Skeletal muscle tissue (tissue), 4 donors: Measurements from ENCODE around the gene SRR. TPM values are rescaled to one million over a fixed set of nuclear protein-coding genes. Genes with fewer than 3 reads are reported as not detected.
"Not testable (repeated sequence)": the region's sequence is repeated elsewhere in the genome, so short reads cannot be mapped to it uniquely, and the experiment has no call there.

ENCODE experiments used
- H3K27ac ChIP-seq: one replicate; pipeline ENCODE4 v1.7.0; 2013; ENCODE audit warnings: mild to moderate bottlenecking, low read depth, low read length, inconsistent platforms
- H3K27me3 ChIP-seq, 3 donors: one replicate each; pipeline ENCODE4 v1.7.0; 2013; ENCODE audit warnings: low read length in 3 of 3; ENCODE audit not compliant: control insufficient read depth in 3 of 3, insufficient read depth in 3 of 3
- H3K36me3 ChIP-seq, 3 donors: one replicate each; pipeline ENCODE4 v1.7.0; 2013; ENCODE audit warnings: low read length in 3 of 3; ENCODE audit not compliant: control insufficient read depth in 3 of 3, insufficient read depth in 3 of 3
- H3K4me1 ChIP-seq, 3 donors: one replicate each; pipeline ENCODE4 v1.7.0; 2013; ENCODE audit warnings: low read length in 3 of 3, mild to moderate bottlenecking in 3 of 3; ENCODE audit not compliant: control insufficient read depth in 3 of 3, insufficient read depth in 3 of 3
- H3K4me3 ChIP-seq, 3 donors: one replicate each; pipeline ENCODE4 v1.7.0; 2013; ENCODE audit warnings: low read length in 3 of 3
- H3K9ac ChIP-seq, 3 donors: one replicate each; pipeline ENCODE4 v1.7.0; 2013; ENCODE audit warnings: low read length in 3 of 3, mild to moderate bottlenecking in 3 of 3, moderate library complexity in 2 of 3, low read depth in 1 of 3
- H3K9me3 ChIP-seq, 3 donors: one replicate each; pipeline ENCODE4 v1.7.0; 2013; ENCODE audit warnings: low read length in 3 of 3; ENCODE audit not compliant: control insufficient read depth in 3 of 3
- total RNA-seq: library from RNA; depleted of rRNA; stranded (reverse); fragments of >200 nt; gene quantifications from one replicate; pipeline ENCODE4 v1.2.3, GENCODE V29; 2014
- donor health status: Osteomylitis.

Gene SRR
- total RNA-seq, result 17.2 TPM

GRCh38 chr17:2303204-2304188, at the start of gene SRR, which contains the start of gene SMG6:
TSS of gene SRR (plus strand) at chr17:2303950. CDS start at chr17:2315561, 11,611 bp downstream.
TSS of gene SMG6 (minus strand) at chr17:2303785. CDS start at chr17:2303720, 65 bp downstream.
- peaks cover 12 to 21% (median 13%) of the 10 kb centered on the region in 3 donors for H3K36me3 ChIP-seq
- H3K27ac ChIP-seq, result peak within 1 kb of the TSS; percentile 83
- H3K4me3 ChIP-seq, result peak within 1 kb of the TSS; percentile 91 to 93 (median 93)
- peaks cover 9 to 17% (median 11%) of the 10 kb centered on the region in 3 donors for H3K4me1 ChIP-seq
- H3K9ac ChIP-seq, result peak within 1 kb of the TSS; percentile 88 to 93 (median 90)
- no peaks in the 10 kb centered on the region for H3K9me3 ChIP-seq
- no peaks in the 10 kb centered on the region for H3K27me3 ChIP-seq

GRCh38 chr17:2258830-2259229, 44.9 kb upstream of the SRR start:
- not testable (repeated sequence) for H3K27me3 ChIP-seq, H3K36me3 ChIP-seq, H3K9me3 ChIP-seq, H3K4me3 ChIP-seq, H3K27ac ChIP-seq, H3K9ac ChIP-seq
- peaks cover 0 to 13% (median 3%) of the 10 kb centered on the region in 3 donors for H3K4me1 ChIP-seq

DNA sequence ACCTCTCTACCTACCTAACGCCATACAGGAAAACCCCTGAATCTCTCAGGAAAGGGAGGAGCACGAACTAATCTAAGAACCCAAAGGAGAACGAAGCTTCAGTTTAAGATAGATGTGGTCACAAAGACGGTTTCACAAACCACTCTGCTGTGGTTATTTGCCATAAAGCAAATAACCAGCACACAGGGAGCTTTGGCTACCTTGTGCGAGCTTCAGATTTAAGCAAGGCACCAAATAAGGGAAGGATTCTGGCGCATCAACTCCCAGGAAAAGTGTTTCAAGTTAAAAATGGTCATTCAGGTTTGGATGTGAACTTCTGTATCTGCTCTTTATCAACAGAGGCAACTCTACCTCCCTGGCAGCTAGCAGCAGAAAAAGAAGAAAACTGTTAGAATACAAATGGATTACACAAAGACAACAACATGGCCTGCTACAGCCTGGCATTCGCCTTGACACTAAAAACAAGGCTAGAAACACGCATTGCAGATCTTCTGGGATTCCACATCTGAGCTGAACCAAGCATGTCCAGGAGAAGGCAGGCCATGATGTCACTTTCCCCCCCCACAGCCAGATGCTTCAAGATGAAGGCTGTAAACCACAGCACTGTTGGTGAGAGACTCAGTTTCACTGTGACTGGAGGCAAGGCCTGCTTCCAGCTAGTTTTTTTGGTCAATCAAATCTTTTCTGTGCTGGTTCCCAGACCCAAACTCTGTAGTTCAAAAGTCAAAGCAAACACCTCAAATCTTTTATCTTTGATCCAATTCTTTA, 43.8 kb upstream of the SRR start:
- no peak overlapping the region for H3K27ac ChIP-seq

DNA sequence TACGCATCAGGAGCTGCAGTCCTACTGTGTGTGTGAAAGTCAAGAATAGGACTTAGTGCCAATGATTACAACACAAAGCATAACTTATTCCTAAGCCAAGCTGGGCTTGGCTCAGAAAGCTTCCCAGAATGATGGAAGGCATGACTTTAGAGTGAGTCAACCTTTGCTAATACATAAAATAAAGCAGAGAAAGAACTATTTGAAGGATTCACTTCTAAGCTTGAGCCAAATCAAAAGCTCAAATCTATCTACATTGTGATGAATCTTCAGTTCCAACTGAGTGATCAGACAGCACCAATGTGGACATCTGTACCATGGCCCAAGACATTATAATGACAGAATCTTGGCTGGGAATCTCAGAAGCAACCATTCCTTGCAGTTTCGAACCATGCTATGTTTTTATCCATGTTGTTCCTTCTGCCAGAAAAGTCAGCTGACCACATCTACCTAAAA, 41.6 kb upstream of the SRR start:
- Histone ChIP-seq H3K9me3 (no peaks in the 10 kb centered on the region), H3K36me3 (peaks cover 0 to 4% (median 3%) of the 10 kb centered on the region in 3 donors), H3K27ac (no peak overlapping the region), H3K9ac (no peak overlapping the region), H3K27me3 (no peaks in the 10 kb centered on the region), H3K4me1 (peaks cover 0 to 19% (median 3%) of the 10 kb centered on the region in 3 donors), H3K4me3 (no peak overlapping the region)

More for the DNA sequence above, 43.8 kb upstream of the SRR start:
- H3K9ac ChIP-seq, result peak overlapping the region in 1 of 3 donors; percentile 40
- H3K27me3 ChIP-seq, result no peaks in the 10 kb centered on the region
- no peak overlapping the region for H3K4me3 ChIP-seq
- no peaks in the 10 kb centered on the region for H3K9me3 ChIP-seq
- peaks cover 0 to 4% (median 3%) of the 10 kb centered on the region in 3 donors for H3K36me3 ChIP-seq
- H3K4me1 ChIP-seq, result peaks cover 0 to 19% (median 3%) of the 10 kb centered on the region in 3 donors

GRCh38 chr17:2263183-2264066, 40.3 kb upstream of the SRR start:
- Histone ChIP-seq H3K27ac (peak overlapping the region; percentile 3), H3K27me3 (no peaks in the 10 kb centered on the region), H3K4me1 (peaks cover 0 to 19% (median 3%) of the 10 kb centered on the region in 3 donors), H3K9ac (no peak overlapping the region), H3K4me3 (no peak overlapping the region), H3K36me3 (peaks cover 0 to 8% (median 2%) of the 10 kb centered on the region in 3 donors), H3K9me3 (no peaks in the 10 kb centered on the region)

GRCh38 chr17:2264067-2264860, 39.5 kb upstream of the SRR start:
- Histone ChIP-seq H3K27ac (peak overlapping the region; percentile 3), H3K9me3 (no peaks in the 10 kb centered on the region), H3K9ac (no peak overlapping the region), H3K36me3 (peaks cover 0 to 8% (median 2%) of the 10 kb centered on the region in 3 donors), H3K27me3 (no peaks in the 10 kb centered on the region), H3K4me1 (peaks cover 0 to 19% (median 3%) of the 10 kb centered on the region in 3 donors), H3K4me3 (no peak overlapping the region)

GRCh38 chr17:2265166-2265565, 38.6 kb upstream of the SRR start:
- H3K4me1 ChIP-seq, result peaks cover 0 to 19% (median 3%) of the 10 kb centered on the region in 3 donors
- H3K27ac ChIP-seq, H3K9ac ChIP-seq, H3K9me3 ChIP-seq, H3K36me3 ChIP-seq, H3K27me3 ChIP-seq, H3K4me3 ChIP-seq: not testable (repeated sequence)

- no peak overlapping the region for H3K4me3 ChIP-seq
- no peaks in the 10 kb centered on the region for H3K27me3 ChIP-seq
- no peaks in the 10 kb centered on the region for H3K9me3 ChIP-seq
- H3K27ac ChIP-seq, result no peak overlapping the region
- H3K36me3 ChIP-seq, result peaks cover 0 to 12% (median 0%) of the 10 kb centered on the region in 3 donors
- no peak overlapping the region for H3K9ac ChIP-seq
- peaks cover 0 to 19% (median 3%) of the 10 kb centered on the region in 3 donors for H3K4me1 ChIP-seq
These were observed 37.5 kb upstream of the SRR start for GRCh38 chr17:2266045-2266864.
